ENCODE data around the gene MS4A15.
"Not testable (repeated sequence)": the region's sequence is repeated elsewhere in the genome, so short reads cannot be mapped to it uniquely, and the experiment has no call there.

The MS4A15 gene, protein sequence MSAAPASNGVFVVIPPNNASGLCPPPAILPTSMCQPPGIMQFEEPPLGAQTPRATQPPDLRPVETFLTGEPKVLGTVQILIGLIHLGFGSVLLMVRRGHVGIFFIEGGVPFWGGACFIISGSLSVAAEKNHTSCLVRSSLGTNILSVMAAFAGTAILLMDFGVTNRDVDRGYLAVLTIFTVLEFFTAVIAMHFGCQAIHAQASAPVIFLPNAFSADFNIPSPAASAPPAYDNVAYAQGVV

DNA sequence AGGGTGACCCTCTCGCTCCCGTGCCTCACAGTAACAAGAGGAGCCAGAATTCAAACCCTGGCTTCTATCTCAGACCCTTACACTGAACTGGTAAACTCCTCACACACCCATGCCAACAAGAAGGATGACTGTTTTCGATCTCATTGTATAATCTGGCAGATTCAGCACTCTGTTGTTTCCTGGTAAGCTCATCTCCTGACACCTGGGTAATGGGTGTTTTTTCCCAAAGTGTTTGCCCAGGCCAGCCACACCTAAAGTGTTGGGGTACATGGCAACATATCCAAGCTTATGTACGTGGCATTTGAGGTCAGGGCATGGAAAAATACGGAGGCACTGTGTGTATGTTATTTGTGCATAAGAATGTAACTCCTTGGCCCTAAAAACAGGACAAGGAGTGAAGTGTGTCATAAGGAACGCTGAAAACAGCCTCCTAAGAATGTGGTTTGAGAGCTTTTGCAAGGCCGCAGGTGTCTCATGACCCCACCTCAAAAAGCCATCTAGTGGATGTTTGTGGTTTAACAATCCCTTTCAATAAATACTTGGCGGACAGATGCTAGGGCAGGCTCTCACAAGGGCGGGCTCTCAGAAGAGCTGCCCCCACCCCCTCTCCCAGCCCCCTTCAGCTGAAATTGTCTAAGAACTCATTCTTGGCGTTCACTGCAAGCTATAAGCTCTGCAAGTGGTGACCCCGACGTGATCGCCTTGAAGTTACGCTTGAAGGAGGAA, at the start of gene MS4A15:
TSS of gene MS4A15 (plus strand) at position 561 of the 726 bp plus-strand sequence. CDS start 6,867 bp downstream, outside the sequence.
- DNase-seq (ENCODE audit: low spot score) = no peak

DNA sequence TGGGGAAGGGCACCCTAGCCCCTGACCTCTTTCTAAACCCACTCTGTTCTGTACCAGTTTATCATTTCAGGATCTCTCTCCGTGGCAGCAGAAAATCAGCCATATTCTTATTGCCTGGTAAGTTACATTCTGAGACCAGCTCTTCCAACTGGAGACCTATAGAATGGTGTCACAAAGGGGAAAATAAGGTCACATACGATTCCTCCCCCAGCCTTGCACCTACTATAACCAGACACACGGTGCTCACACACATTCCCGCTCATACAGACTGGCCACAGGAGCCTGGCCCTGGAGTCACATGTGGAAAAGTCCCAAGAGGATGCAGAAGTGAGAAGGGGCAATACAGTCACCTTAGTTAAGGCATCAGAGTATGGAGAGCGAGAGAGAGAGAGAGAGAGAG, 49.7 kb upstream of the MS4A15 start:
- no peak for DNase-seq (ENCODE audit: low spot score)

DNA sequence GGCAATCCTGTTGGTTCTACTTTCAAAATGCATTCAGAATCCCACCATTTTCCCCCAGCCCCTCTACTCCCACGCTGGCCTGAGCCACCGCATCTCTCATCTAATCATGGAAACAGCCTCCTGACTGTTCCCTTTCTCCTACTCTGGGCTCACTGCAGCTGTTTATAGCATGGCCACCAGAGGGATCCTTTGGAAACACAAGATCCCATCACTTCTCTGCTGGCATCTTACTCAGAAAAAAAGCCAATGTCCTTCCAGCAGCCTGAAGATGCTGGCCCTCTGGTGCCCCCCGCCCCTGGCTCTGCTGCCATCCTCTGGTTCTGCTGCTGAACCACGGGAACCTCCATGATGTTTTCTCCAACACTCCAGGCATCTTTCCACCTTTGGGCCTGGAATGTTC, 46.2 kb upstream of the MS4A15 start:
- no peak for DNase-seq (ENCODE audit: low spot score)

- DNase-seq (ENCODE audit: low spot score) = no peak
Observed at GRCh38 chr11:60711276-60711675, 45.4 kb upstream of the MS4A15 start.

DNA sequence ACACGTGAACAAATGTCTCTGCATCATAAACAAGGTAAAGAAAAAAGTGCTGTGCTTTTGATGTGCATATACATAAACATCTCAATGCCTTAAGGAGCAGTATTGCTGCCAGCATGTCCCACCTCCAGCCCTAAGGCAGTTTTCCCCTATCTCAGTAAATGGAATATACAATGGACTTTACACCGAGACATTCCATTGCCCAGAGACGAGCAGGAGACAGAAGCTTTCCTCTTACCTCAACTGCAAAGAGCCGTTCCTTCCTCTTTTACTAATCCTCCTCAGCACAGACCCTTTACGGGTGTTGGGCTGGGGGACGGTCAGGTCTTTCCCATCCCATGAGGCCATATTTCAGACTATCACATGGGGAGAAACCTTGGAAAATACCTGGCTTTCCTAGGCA, 43.2 kb upstream of the MS4A15 start:
- DNase-seq (ENCODE audit: low spot score) = not testable (repeated sequence)

DNA sequence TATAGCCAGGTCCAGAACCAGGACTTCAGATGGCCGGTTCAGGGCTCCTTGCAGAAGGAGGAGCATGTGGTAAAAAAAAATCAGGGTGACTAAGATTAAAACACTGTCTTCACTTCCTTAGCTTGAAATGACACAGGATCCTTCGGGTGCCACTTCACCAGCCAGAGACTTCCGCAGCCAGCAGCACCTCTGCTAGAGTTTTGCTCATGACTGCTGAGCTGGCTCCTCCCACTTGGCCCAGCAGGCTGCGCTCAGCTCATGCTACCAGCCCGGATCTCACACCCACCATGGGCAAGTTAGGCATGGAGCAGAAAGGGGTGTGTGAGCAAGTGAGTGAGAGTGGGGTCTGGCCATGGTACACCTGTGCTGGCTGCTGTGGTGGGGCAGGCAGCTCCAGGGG, 38.7 kb upstream of the MS4A15 start:
- no peak for DNase-seq (ENCODE audit: low spot score)

- DNase-seq (ENCODE audit: low spot score) = no peak
Observed at GRCh38 chr11:60718524-60719316, 37.9 kb upstream of the MS4A15 start.

DNA sequence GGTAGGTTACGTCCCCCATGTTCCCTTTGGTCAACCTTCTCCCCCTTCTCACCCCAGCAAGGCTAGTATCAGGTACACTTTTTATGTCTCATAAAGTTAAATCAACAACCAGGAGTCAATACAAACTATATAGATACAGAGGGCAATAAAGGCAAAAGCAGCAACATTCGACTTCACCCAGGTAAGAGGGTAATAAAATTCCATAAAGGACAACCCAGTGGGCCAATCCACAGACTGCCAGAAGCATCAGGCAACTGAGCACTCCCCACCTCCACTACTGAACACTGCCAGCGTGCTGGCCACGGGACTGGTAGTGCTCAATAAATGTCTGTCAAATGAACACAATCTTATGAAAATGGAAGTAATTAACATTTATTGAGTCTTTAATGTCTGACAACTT, 37.3 kb upstream of the MS4A15 start:
- DNase-seq (ENCODE audit: low spot score) = no peak

GRCh38 chr11:60720460-60720859, 36.2 kb upstream of the MS4A15 start:
- no peak for DNase-seq (ENCODE audit: low spot score)

DNA sequence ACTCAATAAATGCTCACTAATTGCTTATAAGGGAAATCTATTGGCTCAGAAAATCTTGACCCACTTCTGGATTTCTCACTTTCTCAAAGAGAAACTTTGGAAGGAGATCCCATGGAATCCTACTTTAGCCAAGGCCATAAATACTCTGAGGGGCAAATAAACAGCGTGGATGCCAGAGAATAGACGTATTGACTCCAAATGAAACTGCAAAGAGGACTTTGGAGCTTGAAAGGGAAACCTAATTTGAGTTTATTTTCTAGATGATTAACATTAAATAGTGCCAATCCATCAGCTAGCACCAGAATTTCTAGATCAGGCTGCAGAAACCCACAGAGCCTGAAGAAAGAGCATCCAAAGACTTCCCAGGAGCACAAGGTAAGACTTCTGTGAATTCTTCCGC, 32.2 kb upstream of the MS4A15 start, which contains the start of gene MS4A18:
TSS of gene MS4A18 (plus strand) at position 301 of the 400 bp plus-strand sequence.
- DNase-seq (ENCODE audit: low spot score) = no peak

DNA sequence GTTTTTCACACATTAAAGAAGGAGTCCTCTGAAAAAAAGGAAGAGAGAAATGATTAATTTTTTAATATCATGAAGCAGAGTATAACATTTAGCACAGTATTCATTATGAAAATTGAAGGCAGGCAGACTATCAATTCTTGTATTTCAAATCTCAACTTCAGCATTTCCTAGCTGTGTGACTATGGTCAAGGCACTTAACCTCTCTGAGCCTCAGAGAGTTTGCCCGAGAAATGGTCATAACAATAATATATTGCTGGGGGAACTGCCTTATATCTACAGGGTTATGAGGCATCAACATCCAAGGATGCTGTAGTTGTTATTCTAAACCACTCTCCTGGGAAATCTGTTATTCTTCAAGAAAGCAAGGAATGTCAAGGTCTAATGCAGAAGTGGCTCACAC, 31.1 kb upstream of the MS4A15 start:
- DNase-seq (ENCODE audit: low spot score) = no peak

DNA sequence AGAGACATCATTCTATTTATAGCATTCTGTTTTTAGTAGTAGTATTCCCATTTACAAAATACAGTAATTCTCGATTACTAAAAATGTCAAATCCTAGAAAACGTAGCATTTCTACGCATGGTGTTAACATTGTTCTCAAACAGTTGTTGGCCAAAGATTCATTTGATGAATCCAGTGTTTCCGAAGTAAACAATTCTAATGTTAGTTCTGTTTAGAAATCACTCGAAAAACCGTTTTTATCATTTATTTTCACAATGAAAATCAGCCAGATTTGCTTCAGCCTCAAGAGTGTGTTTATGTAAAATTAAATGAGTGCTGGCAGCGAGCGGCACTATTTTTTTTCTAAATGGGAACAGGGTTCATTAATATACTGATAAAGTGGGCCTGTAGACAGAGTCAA, 25.1 kb upstream of the MS4A15 start:
- DNase-seq (ENCODE audit: low spot score) = no peak

- DNase-seq (ENCODE audit: low spot score) = no peak
Observed at GRCh38 chr11:60734279-60734678, 22.4 kb upstream of the MS4A15 start.

DNA sequence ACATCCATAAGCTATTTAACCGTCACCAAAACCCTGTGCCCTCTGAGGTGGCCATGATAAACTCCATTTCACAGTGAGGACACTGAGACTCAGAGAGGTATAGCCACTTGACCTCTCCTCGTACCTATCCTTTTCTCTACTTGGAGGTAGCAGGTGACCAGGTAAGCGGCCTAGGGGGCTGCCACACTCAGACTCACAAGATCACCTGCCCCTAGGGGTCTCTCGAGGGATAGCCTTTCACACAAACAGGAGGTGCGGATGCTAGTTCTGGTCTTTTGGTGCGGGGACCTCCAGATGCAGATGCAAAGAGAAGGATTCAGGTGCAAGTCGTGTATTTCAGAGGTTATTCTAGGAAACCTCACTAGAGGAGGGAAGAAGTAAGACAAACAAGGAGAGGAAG, 17.6 kb upstream of the MS4A15 start:
- no peak for DNase-seq (ENCODE audit: low spot score)

GRCh38 chr11:60740573-60740972, 16.1 kb upstream of the MS4A15 start:
- no peak for DNase-seq (ENCODE audit: low spot score)

DNA sequence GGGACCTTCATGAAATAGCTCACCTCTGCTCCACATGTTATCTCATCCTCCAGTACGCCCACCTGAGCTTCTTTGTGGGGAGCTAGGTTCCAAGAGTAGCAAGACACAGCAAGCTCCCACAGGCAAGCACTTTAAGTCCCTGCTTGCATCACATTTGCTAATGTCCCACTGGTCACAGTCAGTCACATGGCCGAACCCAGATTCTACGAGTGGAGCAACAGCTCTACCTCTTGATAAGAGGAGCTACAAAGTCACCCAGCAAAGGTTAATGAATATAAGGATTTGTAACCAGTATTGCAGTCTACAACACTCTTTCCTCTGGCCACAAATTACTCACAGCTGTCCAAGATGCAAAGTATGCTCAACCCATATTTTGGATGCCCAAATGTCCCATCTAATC, 15.2 kb upstream of the MS4A15 start:
- DNase-seq (ENCODE audit: low spot score) = no peak

DNA sequence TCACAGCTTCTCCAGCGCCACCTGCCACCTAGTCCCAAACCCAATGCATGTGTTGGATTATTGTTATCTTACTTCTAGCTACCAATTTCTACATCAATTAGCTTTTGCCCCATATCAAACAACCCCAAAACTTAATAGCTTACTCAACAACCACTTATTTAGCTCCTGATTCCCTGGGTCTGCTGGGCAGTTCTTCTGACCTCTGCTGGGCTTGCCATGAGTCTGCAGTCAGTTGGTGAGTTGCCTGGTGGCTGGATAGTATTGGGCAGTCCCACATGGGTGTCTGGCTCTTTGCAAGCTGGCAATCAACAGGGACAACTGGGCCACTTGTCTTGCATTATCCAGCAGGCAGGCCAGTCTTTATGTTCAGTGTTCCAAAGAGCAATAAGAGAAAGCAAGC, 13.6 kb upstream of the MS4A15 start:
- no peak for DNase-seq (ENCODE audit: low spot score)

DNA sequence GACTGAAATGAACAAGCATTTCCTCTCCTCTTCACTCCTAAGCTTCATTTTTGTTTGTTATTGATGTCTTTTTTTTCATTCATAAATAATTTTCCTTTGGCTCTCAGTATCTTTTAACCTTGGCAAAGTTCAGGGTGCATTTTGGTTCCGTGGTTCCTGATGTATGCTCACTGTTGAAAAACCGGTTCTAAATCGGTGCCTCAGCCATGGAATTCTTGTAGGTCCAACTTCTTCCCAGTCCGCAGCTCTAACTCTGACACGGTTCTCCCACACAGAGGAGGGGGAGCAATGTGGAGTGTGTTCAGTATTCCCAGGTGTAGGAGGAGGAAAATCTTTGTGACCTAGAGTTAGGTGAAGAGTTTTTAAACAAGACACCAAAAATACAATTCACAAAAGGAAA, 12.6 kb upstream of the MS4A15 start:
- DNase-seq (ENCODE audit: low spot score) = no peak

- DNase-seq (ENCODE audit: low spot score) = no peak
Observed at GRCh38 chr11:60747359-60747873, 9.3 kb upstream of the MS4A15 start.

DNA sequence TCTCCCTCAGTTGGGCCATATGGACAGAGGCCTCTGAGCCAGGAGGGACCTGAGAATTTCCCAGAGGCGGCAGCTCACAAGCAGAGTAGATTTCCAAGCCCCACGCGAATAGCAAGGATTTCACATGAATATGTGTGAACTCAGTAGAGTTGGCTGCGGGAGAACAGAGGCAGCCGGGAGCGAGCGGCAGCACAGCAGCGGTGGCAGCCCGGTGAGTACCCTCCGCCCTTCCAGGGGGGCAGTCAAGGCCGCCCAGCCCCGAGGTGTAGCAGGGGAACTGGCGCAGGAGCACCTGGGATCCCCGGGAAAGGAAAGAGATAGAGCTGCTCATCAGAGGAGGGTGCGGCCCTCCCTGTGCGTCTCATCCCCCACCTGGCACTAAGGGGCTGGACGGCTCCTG, 8.4 kb upstream of the MS4A15 start:
- DNase-seq (ENCODE audit: low spot score) = no peak

- no peak for DNase-seq (ENCODE audit: low spot score)
Observed at GRCh38 chr11:60748821-60749220, 7.8 kb upstream of the MS4A15 start.

GRCh38 chr11:60750911-60751310, 5.8 kb upstream of the MS4A15 start:
- no peak for DNase-seq (ENCODE audit: low spot score)

DNA sequence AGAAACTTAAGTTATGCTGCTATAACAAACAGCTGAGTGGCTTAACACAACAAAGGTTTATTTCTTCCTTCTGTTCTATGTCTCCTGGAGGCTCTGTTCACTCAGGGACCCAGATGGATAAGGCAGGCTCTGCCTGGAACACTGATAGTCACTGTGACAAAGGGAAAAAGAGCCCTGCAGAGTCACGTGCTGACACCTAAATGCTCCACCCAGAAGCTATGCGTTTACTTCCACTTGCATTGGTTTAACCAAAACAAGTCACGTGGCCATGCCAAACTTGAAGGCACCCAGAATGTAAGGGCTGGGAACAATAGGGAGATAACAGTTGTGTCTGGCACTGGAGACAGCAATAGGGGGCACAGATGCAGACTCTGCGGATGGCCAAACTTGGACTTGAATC, 3.4 kb upstream of the MS4A15 start:
- DNase-seq (ENCODE audit: low spot score) = no peak
